Mucosa of rectum (tissue), 2 donors: Measurements from ENCODE around the gene APBB1IP.
"Not testable (repeated sequence)": the region's sequence is repeated elsewhere in the genome, so short reads cannot be mapped to it uniquely, and the experiment has no call there.

Source experiments
- H3K27ac ChIP-seq, 2 donors: one replicate each; pipeline ENCODE4 v1.7.0; 2013; ENCODE audit warnings: inconsistent platforms in 2 of 2, low read depth in 2 of 2, low read length in 2 of 2
- H3K27me3 ChIP-seq, 2 donors: one replicate each; pipeline ENCODE4 v1.7.0; 2013; ENCODE audit warnings: low read length in 2 of 2; ENCODE audit not compliant: control insufficient read depth in 2 of 2, insufficient read depth in 2 of 2
- H3K36me3 ChIP-seq, 2 donors: one replicate each; pipeline ENCODE4 v1.7.0; 2013; ENCODE audit warnings: low read length in 2 of 2; ENCODE audit not compliant: control insufficient read depth in 2 of 2, insufficient read depth in 2 of 2
- H3K4me1 ChIP-seq, 2 donors: one replicate each; pipeline ENCODE4 v1.7.0; 2013; ENCODE audit warnings: low read length in 2 of 2, mild to moderate bottlenecking in 1 of 2; ENCODE audit not compliant: control insufficient read depth in 2 of 2, insufficient read depth in 2 of 2
- H3K4me3 ChIP-seq, 2 donors: one replicate each; pipeline ENCODE4 v1.7.0; 2013; ENCODE audit warnings: low read length in 2 of 2
- H3K9ac ChIP-seq, 2 donors: one replicate each; pipeline ENCODE4 v1.7.0; 2013; ENCODE audit warnings: low read length in 2 of 2, low read depth in 1 of 2, mild to moderate bottlenecking in 1 of 2
- H3K9me3 ChIP-seq, 2 donors: one replicate each; pipeline ENCODE4 v1.7.0; 2013; ENCODE audit warnings: low read length in 2 of 2; ENCODE audit not compliant: control insufficient read depth in 2 of 2
- donor health status: healthy.
- donor health status: Normal muscosa, but diverticular disease.

APBB1IP gene

GRCh38 chr10:26474026-26474425, 35.9 kb downstream of the APBB1IP start:
- peaks cover 0 to 6% of the 10 kb centered on the region in 2 donors for H3K4me1 ChIP-seq
- H3K27me3 ChIP-seq = no peaks in the 10 kb centered on the region
- no peak overlapping the region for H3K4me3 ChIP-seq
- no peaks in the 10 kb centered on the region for H3K36me3 ChIP-seq
- H3K9ac ChIP-seq = no peak overlapping the region
- H3K9me3 ChIP-seq = no peaks in the 10 kb centered on the region
- H3K27ac ChIP-seq = peak overlapping the region in 1 of 2 donors; percentile 43

GRCh38 chr10:26474845-26475244, 36.7 kb downstream of the APBB1IP start:
- H3K36me3 ChIP-seq, H3K9ac ChIP-seq, H3K4me3 ChIP-seq, H3K4me1 ChIP-seq, H3K27me3 ChIP-seq, H3K9me3 ChIP-seq: not testable (repeated sequence)
- peak overlapping the region in 1 of 2 donors; percentile 43 for H3K27ac ChIP-seq

- Histone ChIP-seq H3K27me3 (no peaks in the 10 kb centered on the region), H3K9me3 (no peaks in the 10 kb centered on the region), H3K9ac (no peak overlapping the region), H3K4me1 (peaks cover 0 to 13% of the 10 kb centered on the region in 2 donors), H3K27ac (peak overlapping the region in 1 of 2 donors; percentile 43), H3K4me3 (no peak overlapping the region), H3K36me3 (no peaks in the 10 kb centered on the region)
Observed at GRCh38 chr10:26475386-26475785, 37.2 kb downstream of the APBB1IP start.

GRCh38 chr10:26477501-26477900, 39.4 kb downstream of the APBB1IP start:
- H3K9ac ChIP-seq = no peak overlapping the region
- peaks cover 0 to 7% of the 10 kb centered on the region in 2 donors for H3K4me1 ChIP-seq
- H3K4me3 ChIP-seq = no peak overlapping the region
- H3K9me3 ChIP-seq = no peaks in the 10 kb centered on the region
- H3K27ac ChIP-seq = no peak overlapping the region
- no peaks in the 10 kb centered on the region for H3K36me3 ChIP-seq
- H3K27me3 ChIP-seq = no peaks in the 10 kb centered on the region

- Histone ChIP-seq H3K4me3 (no peak overlapping the region), H3K27me3 (no peaks in the 10 kb centered on the region), H3K27ac (no peak overlapping the region), H3K9me3 (no peaks in the 10 kb centered on the region), H3K4me1 (peaks cover 0 to 7% of the 10 kb centered on the region in 2 donors), H3K9ac (no peak overlapping the region), H3K36me3 (no peaks in the 10 kb centered on the region)
Observed at GRCh38 chr10:26478061-26478460, 39.9 kb downstream of the APBB1IP start.

- no peak overlapping the region for H3K9ac ChIP-seq
- H3K4me1 ChIP-seq = peaks cover 0 to 7% of the 10 kb centered on the region in 2 donors
- H3K27me3 ChIP-seq = no peaks in the 10 kb centered on the region
- no peak overlapping the region for H3K4me3 ChIP-seq
- peak overlapping the region in 1 of 2 donors; percentile 68 for H3K27ac ChIP-seq
- no peaks in the 10 kb centered on the region for H3K9me3 ChIP-seq
- no peaks in the 10 kb centered on the region for H3K36me3 ChIP-seq
Observed at GRCh38 chr10:26479766-26480492, 41.8 kb downstream of the APBB1IP start.

- Histone ChIP-seq H3K4me1 (peaks cover 0 to 7% of the 10 kb centered on the region in 2 donors), H3K9ac (no peak overlapping the region), H3K27me3 (no peaks in the 10 kb centered on the region), H3K4me3 (no peak overlapping the region), H3K9me3 (no peaks in the 10 kb centered on the region), H3K36me3 (no peaks in the 10 kb centered on the region), H3K27ac (peak overlapping the region; percentile 35 to 44)
Observed at GRCh38 chr10:26481315-26481692, 43.2 kb downstream of the APBB1IP start.

GRCh38 chr10:26481914-26482550, 43.9 kb downstream of the APBB1IP start:
- H3K27ac ChIP-seq = peak overlapping the region; percentile 26 to 57
- H3K9ac ChIP-seq = no peak overlapping the region
- H3K4me1 ChIP-seq = peaks cover 0 to 7% of the 10 kb centered on the region in 2 donors

GRCh38 chr10:26483554-26483953, 45.4 kb downstream of the APBB1IP start:
- peaks cover 2 to 7% of the 10 kb centered on the region in 2 donors for H3K4me1 ChIP-seq
- H3K9ac ChIP-seq = no peak overlapping the region
- no peaks in the 10 kb centered on the region for H3K36me3 ChIP-seq
- no peak overlapping the region for H3K4me3 ChIP-seq
- H3K27me3 ChIP-seq = no peaks in the 10 kb centered on the region
- no peaks in the 10 kb centered on the region for H3K9me3 ChIP-seq
- H3K27ac ChIP-seq = no peak overlapping the region

More at GRCh38 chr10:26481914-26482550, 43.9 kb downstream of the APBB1IP start:
- Histone ChIP-seq H3K27me3 (no peaks in the 10 kb centered on the region), H3K9me3 (no peaks in the 10 kb centered on the region), H3K4me3 (peak overlapping the region in 1 of 2 donors; percentile 1), H3K36me3 (no peaks in the 10 kb centered on the region)

GRCh38 chr10:26485150-26485941, 47.2 kb downstream of the APBB1IP start:
- Histone ChIP-seq H3K9ac (no peak overlapping the region), H3K27me3 (no peaks in the 10 kb centered on the region), H3K4me1 (peaks cover under 1 to 2% of the 10 kb centered on the region in 2 donors), H3K36me3 (no peaks in the 10 kb centered on the region), H3K27ac (peak overlapping the region in 1 of 2 donors; percentile 43), H3K9me3 (no peaks in the 10 kb centered on the region), H3K4me3 (no peak overlapping the region)
